PC-3 (cell line): ENCODE measurements around the gene CCDC187. TPM values are rescaled to one million over a fixed set of nuclear protein-coding genes. Genes with fewer than 3 reads are reported as not detected.

ENCODE experiments used
- ATAC-seq: fragments of 200-7000 bp; cut with Tn5 transposase; 2 replicates; pipeline ENCODE4 v1.9.1; 2020; ENCODE audit warnings: mild to moderate bottlenecking, moderate library complexity
- BruUV-seq: library from RNA; stranded (reverse); fragments of 400-500 nt; replicated peaks from 2 replicates; lab custom pipeline; 2021; lab: Mats Ljungman, UMichigan
- CTCF ChIA-PET: fragments of 300-600 bp; sonication (Branson Sonifier 250); formaldehyde crosslinking; loops from one replicate; lab custom pipeline; 2022; ENCODE audit warnings: antibody characterized with exemption; lab: Charles Lee
- POLR2A ChIA-PET: fragments of 300-600 bp; sonication (Branson Sonifier 250); formaldehyde crosslinking; loops from one replicate; lab custom pipeline; 2022; ENCODE audit warnings: antibody characterized with exemption; ENCODE audit not compliant: unreplicated experiment; lab: Charles Lee
- DNase-seq: peaks from one replicate; pipeline ENCODE4 v3.0.0-alpha.2; 2015
- H2AFZ ChIP-seq: fragments of 300-600 bp; sonication (generic); 2 replicates; pipeline ENCODE4 v1.6.0; 2016; ENCODE audit warnings: antibody characterized with exemption, low read length
- H3F3A ChIP-seq: fragments of 300-600 bp; sonication (generic); one replicate; pipeline ENCODE4 v1.6.0; 2017; ENCODE audit warnings: antibody characterized with exemption, low read length, control low read depth, mild to moderate bottlenecking; ENCODE audit not compliant: unreplicated experiment
- H3K27ac ChIP-seq: fragments of 300-600 bp; sonication (generic); 2 replicates; pipeline ENCODE4 v1.5.1; 2016; ENCODE audit warnings: mild to moderate bottlenecking, low read length
- H3K27me3 ChIP-seq: fragments of 300-600 bp; sonication (generic); 2 replicates; pipeline ENCODE4 v1.6.1; 2016; ENCODE audit warnings: low read length, mixed read lengths
- H3K36me3 ChIP-seq: fragments of 300-600 bp; sonication (generic); 2 replicates; pipeline ENCODE4 v1.6.1; 2016; ENCODE audit warnings: low read depth, mixed run types, low read length, mixed read lengths
- H3K4me1 ChIP-seq: fragments of 300-600 bp; sonication (generic); 2 replicates; pipeline ENCODE4 v1.5.1; 2016; ENCODE audit warnings: low read length; ENCODE audit not compliant: insufficient read depth
- H3K4me2 ChIP-seq: fragments of 300-600 bp; sonication (generic); 2 replicates; pipeline ENCODE4 v1.6.0; 2016; ENCODE audit warnings: low read length
- H3K4me3 ChIP-seq: fragments of 300-600 bp; sonication (generic); 2 replicates; pipeline ENCODE4 v1.5.1; 2016; ENCODE audit warnings: mild to moderate bottlenecking, low read length, mixed read lengths
- H3K79me2 ChIP-seq: fragments of 300-600 bp; sonication (generic); 2 replicates; pipeline ENCODE4 v1.6.1; 2017; ENCODE audit warnings: low read length, mixed read lengths
- H3K9ac ChIP-seq: fragments of 300-600 bp; sonication (generic); 2 replicates; pipeline ENCODE4 v1.6.0; 2016; ENCODE audit warnings: mild to moderate bottlenecking, low read length
- H3K9me2 ChIP-seq: fragments of 300-600 bp; sonication (generic); replicated peaks from 2 replicates; pipeline ENCODE4 v1.6.1; 2016; ENCODE audit warnings: mixed run types, low read length, mixed read lengths
- H3K9me3 ChIP-seq: fragments of 300-600 bp; sonication (generic); 2 replicates; pipeline ENCODE4 v1.6.1; 2016; ENCODE audit warnings: low read length, mixed read lengths
- H4K20me1 ChIP-seq: fragments of 300-600 bp; sonication (generic); 2 replicates; pipeline ENCODE4 v1.6.1; 2016; ENCODE audit warnings: low read length, mixed read lengths
- CTCF ChIP-seq: fragments of 300-600 bp; sonication (generic); conservative IDR thresholded peaks from 2 replicates; pipeline ENCODE4 v1.5.1; 2017; ENCODE audit warnings: antibody characterized with exemption, low read depth, mild to moderate bottlenecking, low read length
- EZH2 ChIP-seq: fragments of 300-600 bp; sonication (generic); IDR thresholded peaks from one replicate; pipeline ENCODE4 v1.6.1; 2017; ENCODE audit warnings: antibody characterized with exemption, mild to moderate bottlenecking, low read length; ENCODE audit not compliant: unreplicated experiment
- EZH2phosphoT487 ChIP-seq: fragments of 300-600 bp; sonication (generic); IDR thresholded peaks from 2 replicates; pipeline ENCODE4 v1.6.1; 2018; ENCODE audit warnings: mild to moderate bottlenecking, antibody characterized with exemption, low read length, borderline replicate concordance
- intact Hi-C: fragments of 100-400 bp; cut with micrococcal nuclease; formaldehyde crosslinking; loops from 2 replicates; pipeline ENCODE4 v1.9.0; 2023
- total RNA-seq: library from RNA; depleted of rRNA; stranded (reverse); fragments of >200 nt; gene quantifications from 2 replicates; pipeline ENCODE4 v1.2.3, GENCODE V29; 2014

The CCDC187 gene
- total RNA-seq, 1 experiment from 2014 or later: 0.04 TPM

DNA sequence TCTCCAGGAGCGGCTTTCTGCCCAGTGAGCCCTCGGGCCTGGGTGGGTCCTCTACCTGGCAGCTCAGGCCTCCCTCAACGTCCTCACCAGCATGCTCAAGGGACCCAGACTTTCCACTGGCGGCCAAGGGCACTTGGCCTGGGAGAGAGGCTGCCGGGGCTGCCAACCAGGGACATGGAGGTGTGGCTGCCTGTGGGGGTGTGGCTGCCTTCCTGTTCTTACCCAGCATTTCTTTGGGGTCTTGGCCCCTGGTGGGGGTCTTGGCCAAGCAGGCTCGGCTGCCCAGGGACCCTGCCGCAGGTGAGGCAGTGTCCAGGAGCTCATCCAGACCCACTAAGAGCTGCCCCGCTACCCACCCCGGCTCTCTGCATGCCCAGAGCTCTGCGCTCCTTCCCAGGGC, 51.0 kb downstream of the CCDC187 start:
- H3K27me3 ChIP-seq: no peaks in the 10 kb centered on the region
- POLR2A ChIA-PET: no interaction called here
- H2AFZ ChIP-seq: no peak overlapping the region
- no peaks in the 10 kb centered on the region for H3K4me1 ChIP-seq
- no peak for ATAC-seq
- no peak overlapping the region for H3K4me2 ChIP-seq
- TF ChIP-seq EZH2: no peak
- TF ChIP-seq CTCF: no peak
- no peak overlapping the region for H3K4me3 ChIP-seq
- H3K27ac ChIP-seq: no peak overlapping the region
- no peaks in the 10 kb centered on the region for H3F3A ChIP-seq
- no peak overlapping the region for H3K9ac ChIP-seq
- no peaks in the 10 kb centered on the region for H3K36me3 ChIP-seq
- no peak for DNase-seq
- no TSS peak for BruUV-seq
- intact Hi-C loops: no loop called here
- CTCF ChIA-PET: no interaction called here
- H4K20me1 ChIP-seq: no peaks in the 10 kb centered on the region
- H3K9me2 ChIP-seq: no peaks in the 10 kb centered on the region
- H3K9me3 ChIP-seq: no peaks in the 10 kb centered on the region
- no peaks in the 10 kb centered on the region for H3K79me2 ChIP-seq

GRCh38 chr9:136252281-136252680, 51.6 kb downstream of the CCDC187 start:
- intact Hi-C loops: no loop called here
- Histone ChIP-seq H3K9ac (no peak overlapping the region), H3K4me3 (no peak overlapping the region), H3K9me3 (no peaks in the 10 kb centered on the region), H3K4me1 (no peaks in the 10 kb centered on the region), H3K27ac (no peak overlapping the region), H3K4me2 (no peak overlapping the region), H3K36me3 (no peaks in the 10 kb centered on the region), H3K79me2 (no peaks in the 10 kb centered on the region), H4K20me1 (no peaks in the 10 kb centered on the region), H2AFZ (no peak overlapping the region), H3K9me2 (no peaks in the 10 kb centered on the region), H3F3A (no peaks in the 10 kb centered on the region), H3K27me3 (no peaks in the 10 kb centered on the region)
- ChIA-PET POLR2A (no interaction called here), CTCF (no interaction called here)
- no peak for TF ChIP-seq EZH2
- no peak for TF ChIP-seq EZH2phosphoT487
- TF ChIP-seq CTCF: no peak
- ATAC-seq: no peak
- BruUV-seq: no TSS peak
- DNase-seq: no peak

DNA sequence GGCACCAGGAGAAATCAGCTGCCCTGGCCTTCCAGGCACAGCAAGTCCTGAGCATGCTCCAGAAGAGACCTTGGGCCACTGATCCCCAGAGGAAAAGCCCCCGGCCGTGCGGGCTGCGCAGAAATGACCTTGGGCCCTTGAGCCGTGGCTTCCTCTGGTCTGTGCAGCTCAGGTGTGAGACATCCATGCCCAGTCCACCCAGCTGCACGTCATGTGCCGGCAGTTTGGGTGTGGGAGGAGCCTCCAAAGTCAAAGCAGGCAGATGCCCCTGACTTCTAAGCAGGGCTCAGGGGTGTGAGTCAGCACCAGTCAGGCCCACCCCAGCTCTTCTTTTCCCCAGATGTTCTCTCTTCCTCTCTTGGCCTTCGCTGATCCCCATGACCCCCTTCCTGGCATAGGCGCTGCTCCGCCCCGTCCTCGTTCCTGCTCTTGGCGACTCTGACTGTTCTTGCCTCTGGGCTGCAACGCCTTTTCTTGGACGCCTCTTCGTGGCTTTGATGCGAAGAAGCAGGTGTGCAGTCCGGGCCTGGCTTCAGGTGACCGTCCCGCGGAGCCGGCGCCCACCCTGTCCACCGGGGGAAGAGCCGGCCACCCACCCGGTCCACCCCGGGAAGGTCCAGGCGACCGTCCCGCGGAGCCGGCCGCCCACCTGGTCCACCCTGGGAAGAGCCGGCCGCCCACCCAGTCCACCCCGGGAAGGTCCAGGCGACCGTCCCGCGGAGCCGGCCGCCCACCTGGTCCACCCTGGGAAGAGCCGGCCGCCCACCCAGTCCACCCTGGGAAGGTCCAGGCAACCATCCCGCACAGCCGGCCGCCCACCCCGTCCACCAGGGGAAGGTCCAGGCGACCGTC, 52.4 kb downstream of the CCDC187 start:
- H3K79me2 ChIP-seq: no peaks in the 10 kb centered on the region
- ATAC-seq (no peak), DNase-seq (no peak)
- BruUV-seq: no TSS peak
- intact Hi-C loops: no loop called here
- no peaks in the 10 kb centered on the region for H3K27me3 ChIP-seq
- H3K27ac ChIP-seq: no peak overlapping the region
- H3K4me3 ChIP-seq: no peak overlapping the region
- H4K20me1 ChIP-seq: no peaks in the 10 kb centered on the region
- H3K4me2 ChIP-seq: no peak overlapping the region
- CTCF ChIA-PET: no interaction called here
- H3K36me3 ChIP-seq: no peaks in the 10 kb centered on the region
- H3K4me1 ChIP-seq: no peaks in the 10 kb centered on the region
- no peak overlapping the region for H3K9ac ChIP-seq
- no peak overlapping the region for H2AFZ ChIP-seq
- POLR2A ChIA-PET: no interaction called here
- TF ChIP-seq CTCF (no peak), EZH2phosphoT487 (no peak), EZH2 (no peak)
- no peaks in the 10 kb centered on the region for H3K9me3 ChIP-seq
- no peaks in the 10 kb centered on the region for H3F3A ChIP-seq
- no peaks in the 10 kb centered on the region for H3K9me2 ChIP-seq
